Stimulated activated CD8-positive, alpha-beta memory T cell treated with anti-CD3 and anti-CD28 coated beads, Interleukin-4, amount 100 ng/mL, for 24 hours (primary cell): ENCODE results near the gene USO1.
"Not testable (repeated sequence)": the region's sequence is repeated elsewhere in the genome, so short reads cannot be mapped to it uniquely, and the experiment has no call there.

Experiments used
- DNase-seq: peaks from one replicate; pipeline ENCODE4 v3.0.0-alpha.2; 2020; ENCODE audit warnings: low read depth

The USO1 gene, protein sequence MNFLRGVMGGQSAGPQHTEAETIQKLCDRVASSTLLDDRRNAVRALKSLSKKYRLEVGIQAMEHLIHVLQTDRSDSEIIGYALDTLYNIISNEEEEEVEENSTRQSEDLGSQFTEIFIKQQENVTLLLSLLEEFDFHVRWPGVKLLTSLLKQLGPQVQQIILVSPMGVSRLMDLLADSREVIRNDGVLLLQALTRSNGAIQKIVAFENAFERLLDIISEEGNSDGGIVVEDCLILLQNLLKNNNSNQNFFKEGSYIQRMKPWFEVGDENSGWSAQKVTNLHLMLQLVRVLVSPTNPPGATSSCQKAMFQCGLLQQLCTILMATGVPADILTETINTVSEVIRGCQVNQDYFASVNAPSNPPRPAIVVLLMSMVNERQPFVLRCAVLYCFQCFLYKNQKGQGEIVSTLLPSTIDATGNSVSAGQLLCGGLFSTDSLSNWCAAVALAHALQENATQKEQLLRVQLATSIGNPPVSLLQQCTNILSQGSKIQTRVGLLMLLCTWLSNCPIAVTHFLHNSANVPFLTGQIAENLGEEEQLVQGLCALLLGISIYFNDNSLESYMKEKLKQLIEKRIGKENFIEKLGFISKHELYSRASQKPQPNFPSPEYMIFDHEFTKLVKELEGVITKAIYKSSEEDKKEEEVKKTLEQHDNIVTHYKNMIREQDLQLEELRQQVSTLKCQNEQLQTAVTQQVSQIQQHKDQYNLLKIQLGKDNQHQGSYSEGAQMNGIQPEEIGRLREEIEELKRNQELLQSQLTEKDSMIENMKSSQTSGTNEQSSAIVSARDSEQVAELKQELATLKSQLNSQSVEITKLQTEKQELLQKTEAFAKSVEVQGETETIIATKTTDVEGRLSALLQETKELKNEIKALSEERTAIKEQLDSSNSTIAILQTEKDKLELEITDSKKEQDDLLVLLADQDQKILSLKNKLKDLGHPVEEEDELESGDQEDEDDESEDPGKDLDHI

DNA sequence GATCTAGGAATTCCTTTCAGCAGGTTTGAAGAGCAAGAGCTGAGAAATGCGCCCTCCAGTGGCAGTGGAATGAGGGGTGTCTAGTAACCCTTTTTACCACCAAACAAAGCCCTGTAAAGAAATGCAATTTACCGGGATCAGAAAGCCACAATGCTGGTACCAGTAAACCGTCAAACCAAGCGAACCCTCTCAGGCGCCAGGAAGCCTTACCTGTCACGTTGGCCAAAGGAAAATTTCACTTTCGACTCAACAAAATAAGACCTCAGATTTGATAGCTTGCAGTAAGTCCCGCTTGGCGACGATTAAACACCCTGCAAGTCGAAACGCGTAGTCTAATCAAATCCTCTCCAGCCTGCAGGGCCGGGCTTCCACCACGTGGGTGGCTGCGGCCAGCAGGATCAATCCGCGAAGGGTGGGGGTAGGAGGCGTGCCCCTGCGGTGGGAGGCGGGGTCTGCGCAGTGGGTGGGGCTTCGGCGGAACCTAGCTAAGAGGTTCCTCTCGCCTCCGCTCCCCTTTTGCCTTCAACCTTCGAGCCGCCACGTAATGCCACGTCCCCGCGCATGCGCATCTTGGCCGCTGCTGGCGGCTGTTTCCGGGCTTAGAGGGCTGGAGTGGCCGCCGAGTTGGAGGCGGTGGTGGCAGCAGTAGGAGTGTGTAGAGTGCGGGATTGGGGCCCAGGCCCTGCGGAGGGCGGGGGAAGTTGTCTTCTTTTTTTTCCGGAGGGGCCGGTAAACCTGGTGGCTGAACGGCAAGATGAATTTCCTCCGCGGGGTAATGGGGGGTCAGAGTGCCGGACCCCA, at the start of gene USO1:
Gene USO1 (plus strand): TSS at position 512 of the 801 bp plus-strand sequence. CDS start 243 bp downstream, at position 755.
- peak; percentile 99 for DNase-seq

GRCh38 chr4:75675004-75675531, 49.3 kb upstream of the USO1 start:
- no peak for DNase-seq

DNA sequence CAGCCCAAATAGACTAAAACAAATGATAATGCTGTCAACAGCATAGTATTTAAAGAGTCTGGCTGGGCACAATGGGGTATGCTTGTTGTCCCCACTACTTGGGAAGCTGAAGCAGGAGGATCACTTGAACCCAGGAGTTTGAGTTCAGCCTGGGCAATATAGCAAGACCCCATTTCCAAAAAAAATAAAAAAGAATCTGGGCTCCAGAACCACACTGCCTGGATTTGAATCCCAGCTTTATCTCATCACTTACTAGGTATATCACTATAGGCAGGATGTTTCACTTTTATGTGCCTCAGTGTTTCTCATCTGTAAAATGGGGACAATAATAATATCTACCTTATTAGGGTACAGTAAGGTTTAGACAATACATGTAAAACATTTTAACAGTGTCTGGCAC, 45.9 kb upstream of the USO1 start:
- DNase-seq: no peak

DNA sequence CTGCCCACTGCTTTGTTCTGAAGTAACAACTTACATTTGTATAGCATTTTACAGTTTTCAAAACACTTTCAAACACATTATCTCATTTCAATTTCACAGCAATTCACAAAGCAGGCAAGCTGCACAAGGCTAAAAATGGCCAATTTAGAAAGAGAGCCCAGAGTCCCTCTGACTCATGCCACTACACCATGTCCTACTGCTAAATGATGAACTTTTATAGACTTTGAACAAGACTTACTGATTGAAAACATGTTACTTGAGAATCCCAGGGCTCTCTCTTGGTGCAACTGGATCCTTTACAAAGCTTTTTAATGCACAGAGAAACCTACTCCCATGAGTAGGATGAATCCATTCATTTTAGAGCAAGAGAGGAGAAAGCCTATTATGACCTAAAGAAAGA, 45.4 kb upstream of the USO1 start:
- no peak for DNase-seq

- DNase-seq: no peak
Measured at GRCh38 chr4:75679876-75680575, 44.4 kb upstream of the USO1 start.

DNA sequence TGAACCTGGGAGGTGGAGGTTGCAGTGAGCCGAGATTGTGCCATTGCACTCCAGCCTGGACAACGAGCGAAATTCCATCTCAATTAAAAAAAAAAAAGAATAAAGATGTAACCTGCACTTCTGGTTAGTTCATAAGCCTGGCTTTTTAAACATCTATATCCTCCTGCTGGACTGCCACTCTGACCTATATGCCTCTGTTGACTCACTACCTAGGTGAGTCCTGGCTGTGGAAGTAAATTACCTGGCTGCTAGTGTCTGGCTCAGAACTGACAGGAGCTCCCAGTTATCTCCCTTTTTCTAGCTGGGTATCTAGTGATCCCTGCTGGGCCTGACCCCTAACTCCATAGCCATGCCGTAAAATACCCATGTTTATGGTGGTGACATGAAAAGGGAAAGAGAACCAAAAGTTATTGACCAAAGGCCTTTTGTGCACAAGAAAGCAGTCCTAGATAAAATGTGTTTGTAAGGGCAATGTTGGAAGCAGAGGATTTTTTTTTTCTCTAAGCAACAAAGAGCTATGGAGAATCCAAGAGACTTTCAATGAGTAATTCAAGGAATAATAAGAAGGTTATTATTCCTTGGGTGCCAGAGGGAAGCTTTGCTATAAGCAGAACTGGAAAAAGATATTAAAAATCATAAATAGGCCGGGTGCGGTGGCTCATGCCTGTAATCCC, 40.8 kb upstream of the USO1 start:
- no peak for DNase-seq

DNA sequence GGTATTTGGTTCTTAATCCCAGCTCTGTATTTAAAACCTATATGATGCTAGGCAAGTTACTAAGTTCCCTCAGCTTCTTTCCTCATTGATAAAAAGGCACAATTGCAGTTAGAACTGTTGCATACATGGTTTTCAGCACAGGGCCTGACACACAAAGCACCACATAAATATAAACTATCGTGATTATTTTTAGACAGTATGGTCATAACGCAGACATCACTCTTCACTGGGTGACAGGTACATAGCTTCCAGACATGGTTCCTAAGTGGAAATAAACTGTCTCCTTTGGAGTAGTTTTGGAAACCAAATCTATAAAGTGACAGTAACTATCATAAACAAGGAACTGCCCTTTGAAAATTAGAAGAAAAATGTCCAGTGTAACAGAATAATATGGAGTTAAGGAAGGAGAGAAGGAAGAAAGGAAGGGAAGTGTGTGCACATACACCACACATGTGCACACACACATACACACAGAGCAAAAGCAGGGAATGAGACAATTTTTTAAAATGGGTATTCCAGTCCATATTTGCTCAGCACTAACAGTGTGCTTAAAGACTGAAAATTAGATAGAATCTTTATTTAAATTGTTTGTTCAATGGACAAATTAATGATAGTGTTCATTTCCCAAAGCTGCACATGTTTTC, 38.7 kb upstream of the USO1 start:
- no peak for DNase-seq

DNA sequence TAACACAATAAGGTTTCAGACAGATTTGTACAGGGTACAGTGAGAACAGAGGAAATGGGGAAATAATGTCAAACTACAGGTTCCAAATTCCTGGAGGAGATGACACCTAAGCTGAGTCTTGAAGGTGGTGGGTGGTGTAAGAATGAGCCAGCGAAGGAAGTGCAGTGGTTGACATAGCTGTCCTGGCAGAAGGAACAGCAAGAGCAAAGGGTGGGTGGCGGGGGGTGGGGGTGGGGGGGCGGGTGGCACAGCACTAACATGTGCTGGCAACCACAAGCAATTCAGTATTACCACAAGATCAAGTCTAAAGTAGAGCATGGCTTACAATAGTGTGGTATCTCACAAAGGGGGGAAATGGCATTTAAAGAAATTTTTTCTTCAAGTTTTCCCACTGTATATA, 38.0 kb upstream of the USO1 start:
- no peak for DNase-seq

GRCh38 chr4:75687125-75687524, 37.3 kb upstream of the USO1 start:
- not testable (repeated sequence) for DNase-seq

DNA sequence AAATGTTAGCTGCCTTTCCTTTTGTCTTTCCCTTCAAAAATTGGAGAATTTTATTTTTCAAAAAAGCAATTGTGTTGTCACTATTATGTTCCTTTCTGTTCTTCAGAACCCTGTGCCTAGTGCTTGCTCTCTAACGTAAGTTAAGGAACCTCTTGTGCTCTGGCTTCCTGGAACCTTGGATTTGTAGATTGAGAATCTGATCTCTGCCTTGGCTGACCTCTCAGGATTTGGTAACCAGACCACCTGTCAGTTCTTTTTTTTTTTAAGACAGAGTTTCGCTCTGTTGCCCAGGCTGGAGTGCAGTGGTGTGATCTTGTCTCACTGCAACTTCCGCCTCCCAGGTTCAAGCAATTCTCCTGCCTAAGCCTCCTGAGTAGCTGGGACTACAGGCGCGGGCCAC, 32.3 kb upstream of the USO1 start:
- not testable (repeated sequence) for DNase-seq

GRCh38 chr4:75696071-75696470, 28.3 kb upstream of the USO1 start:
- DNase-seq: no peak

- DNase-seq: no peak
Measured at GRCh38 chr4:75696581-75696980, 27.8 kb upstream of the USO1 start.

DNA sequence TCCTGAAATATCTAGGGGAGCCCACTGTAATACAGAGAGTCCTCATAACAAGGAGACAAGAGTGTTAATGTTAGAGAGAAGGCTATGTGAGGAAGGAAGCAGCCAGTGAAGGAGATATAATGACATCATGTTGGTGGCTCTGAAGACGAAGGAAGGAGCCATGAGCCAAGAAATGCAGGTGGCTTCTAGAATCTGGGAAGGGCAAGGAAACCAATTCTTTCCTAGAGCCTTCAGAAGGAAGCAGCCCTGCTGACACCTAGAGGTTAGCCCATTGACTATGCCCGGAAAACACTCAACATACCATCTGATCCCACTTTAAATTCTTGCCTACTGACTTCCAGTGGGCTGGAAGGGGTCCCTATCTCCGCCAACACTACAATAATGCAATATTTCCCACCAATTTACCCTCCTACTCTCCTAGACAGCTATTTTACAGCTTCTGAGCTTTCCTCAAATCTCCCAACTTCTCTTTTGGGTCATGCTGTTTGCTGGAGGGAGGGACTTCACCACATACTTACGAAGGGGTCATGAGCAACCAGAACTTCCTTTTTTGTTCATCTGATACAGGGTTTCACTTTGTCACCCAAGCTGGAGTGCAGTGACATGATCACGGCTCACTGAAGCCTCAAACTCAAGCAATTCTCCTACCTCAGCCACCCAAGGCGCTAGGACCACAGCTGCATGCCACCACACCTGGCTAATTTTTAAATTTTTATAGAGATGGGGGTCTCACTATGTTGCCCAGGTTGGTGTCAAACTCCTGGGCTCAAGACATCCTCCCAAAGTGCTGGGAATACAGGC, 26.0 kb upstream of the USO1 start:
- DNase-seq: no peak

DNA sequence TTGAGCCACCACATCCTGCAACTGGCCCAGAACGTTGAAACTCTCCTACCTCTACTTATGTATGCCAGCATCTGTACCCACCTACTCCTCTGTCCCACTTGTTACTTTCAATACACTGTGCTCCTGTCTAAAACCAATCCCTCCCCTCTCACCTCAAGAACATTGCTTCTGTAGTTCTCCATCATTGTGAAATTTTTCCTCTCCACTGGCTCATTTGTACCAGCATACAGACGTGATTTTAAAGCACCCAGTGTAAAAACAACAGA, 25.5 kb upstream of the USO1 start:
- DNase-seq: no peak

GRCh38 chr4:75699299-75699698, 25.1 kb upstream of the USO1 start:
- no peak for DNase-seq

GRCh38 chr4:75702919-75703411, 21.4 kb upstream of the USO1 start:
- no peak for DNase-seq

DNA sequence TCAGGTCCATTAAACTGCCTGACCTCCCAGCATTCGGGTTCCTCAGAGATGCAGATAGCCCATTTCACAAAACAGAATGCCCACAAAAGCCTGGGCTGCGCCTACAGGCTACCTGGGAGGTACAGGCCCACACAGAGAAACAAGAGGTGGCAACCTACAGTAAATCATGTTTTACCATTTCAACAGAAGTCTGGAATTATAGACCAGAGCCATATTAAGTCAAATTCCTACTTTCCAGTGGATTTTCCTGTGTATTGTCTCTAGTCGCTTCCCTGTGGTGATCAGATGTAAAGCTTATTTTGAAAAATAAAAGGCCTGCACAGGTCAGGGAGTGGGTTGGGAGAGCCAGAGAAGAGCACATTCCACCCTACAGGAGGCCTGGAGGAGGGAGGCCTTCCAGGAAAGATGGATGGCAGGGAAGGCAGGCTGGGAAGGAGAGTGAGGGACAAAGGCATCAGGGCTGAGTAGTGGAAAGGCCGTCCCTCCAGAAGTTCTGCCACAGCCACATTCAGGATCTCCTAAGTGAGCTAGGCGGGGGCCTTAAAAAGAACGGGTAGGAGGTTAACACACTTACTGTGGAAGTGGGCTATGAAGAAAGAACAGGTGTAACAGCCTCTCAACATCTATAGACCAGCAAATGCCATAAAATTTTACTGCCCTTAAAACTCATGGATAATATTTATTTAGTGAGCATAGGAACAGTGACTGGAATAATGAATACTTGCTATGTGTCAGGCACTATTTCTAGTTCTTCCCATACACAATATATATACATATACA, 19.0 kb upstream of the USO1 start:
- no peak for DNase-seq

- DNase-seq: peak; percentile 11
Measured at GRCh38 chr4:75708218-75708691, 16.1 kb upstream of the USO1 start.
